ENCODE results near the gene EPC1. TPM values are rescaled to one million over a fixed set of nuclear protein-coding genes. Genes with fewer than 3 reads are reported as not detected.

The EPC1 gene
- total and polyA plus RNA-seq, 9 of the 15 experiments (the other 6 are each of a cell fraction or from before 2014, with no cell fraction given) = 7.0 to 43.6 (median 16.1) TPM

- TF ChIP-seq ZBTB40 (IDR thresholded peaks at IDR 0.05) (peak; percentile 88), ZBTB40 (CRISPR knock-in tag; IDR thresholded peaks at IDR 0.05) (no peak), HDAC2 (IDR thresholded peaks at IDR 0.05) (no peak), ATF1 (CRISPR knock-in tag; IDR thresholded peaks at IDR 0.05) (no peak), ATF1 (tag; IDR thresholded peaks at IDR 0.05) (no peak), ZBTB49 (CRISPR knock-in tag; IDR thresholded peaks at IDR 0.05; ENCODE audit: borderline replicate concordance) (no peak), STAT6 (CRISPR knock-in tag; IDR thresholded peaks at IDR 0.05) (no peak), ZFX (CRISPR knock-in tag; IDR thresholded peaks at IDR 0.05) (0 out of 2 replicates have a peak, but pooled peaks have one; percentile 6), HMG20B (CRISPR knock-in tag; IDR thresholded peaks at IDR 0.05) (no peak), HES1 (IDR thresholded peaks at IDR 0.05; ENCODE audit: low read depth) (no peak), ZNF589 (CRISPR knock-in tag; IDR thresholded peaks at IDR 0.05; ENCODE audit: low read depth) (0 out of 2 replicates have a peak, but pooled peaks have one; percentile 65), USF2 (CRISPR knock-in tag; IDR thresholded peaks at IDR 0.05) (no peak)
Observed at GRCh38 chr10:32379318-32379949, 32.5 kb upstream of the EPC1 start (continued).

Data from K562 (cell line).